HCT116 (cell line): Measurements from ENCODE around the gene ROBO1. TPM values are rescaled to one million over a fixed set of nuclear protein-coding genes. Genes with fewer than 3 reads are reported as not detected.

Source experiments
- ATAC-seq: fragments of 200-7000 bp; cut with Tn5 transposase; 2 replicates; pipeline ENCODE4 v1.9.1; 2020; ENCODE audit warnings: mild to moderate bottlenecking, moderate library complexity
- BruUV-seq: library from RNA; stranded (reverse); fragments of 400-500 nt; replicated peaks from 2 replicates; lab custom pipeline; 2021; lab: Mats Ljungman, UMichigan
- CTCF ChIA-PET: fragments of 300-600 bp; sonication (Branson Sonifier 250); formaldehyde crosslinking; loops from one replicate; lab custom pipeline; 2021; ENCODE audit warnings: antibody characterized with exemption; lab: Charles Lee
- POLR2A ChIA-PET: fragments of 300-600, 350-600 bp; sonication (Branson Sonifier 250); formaldehyde crosslinking; loops from one replicate; lab custom pipeline; 2021; ENCODE audit warnings: antibody characterized with exemption; lab: Charles Lee
- RAD21 ChIA-PET, 2 experiments: fragments of 300-600 bp; sonication (Branson Sonifier 250); formaldehyde crosslinking; loops; one replicate each; lab custom pipeline; 2023; ENCODE audit warnings: low total read pairs in 2 of 2; ENCODE audit not compliant: uncharacterized antibody in 2 of 2, unreplicated experiment in 2 of 2, low non-redundant PET in 1 of 2; lab: Charles Lee
- DNase-seq: peaks from one replicate; pipeline ENCODE4 v3.0.0-alpha.2; 2010; ENCODE audit warnings: low read depth, low spot score
- H2AFZ ChIP-seq: fragments of 200-600 bp; shearing (Covaris generic), sonication (generic); 2 replicates; pipeline ENCODE4 v1.6.1; 2017; ENCODE audit warnings: low read depth, mixed run types, mixed read lengths, antibody characterized with exemption, low read length; ENCODE audit not compliant: poor library complexity, severe bottlenecking
- H3K27ac ChIP-seq: 2 replicates; pipeline ENCODE4 v1.5.1; 2012; ENCODE audit warnings: low read depth, low read length
- H3K27me3 ChIP-seq: fragments of 200-600 bp; sonication (generic); 2 replicates; pipeline ENCODE4 v1.6.1; 2016; ENCODE audit warnings: mixed run types, low read length, mixed read lengths; ENCODE audit not compliant: insufficient read depth
- H3K36me3 ChIP-seq, 2 experiments: fragments of 200-500 bp in 1 of 2; fragments of 200-600 bp in 1 of 2; sonication (Bioruptor generic) in 1 of 2; sonication (generic) in 1 of 2; 2 replicates each; pipeline versions ENCODE4 v1.5.1 to v1.6.1; 2014 to 2016; ENCODE audit warnings: low read length in 2 of 2, inconsistent platforms in 1 of 2, mixed read lengths in 1 of 2, mixed run types in 1 of 2; ENCODE audit not compliant: insufficient read depth in 2 of 2, control insufficient read depth in 1 of 2
- H3K4me1 ChIP-seq, 2 experiments: fragments of 200-600 bp in 1 of 2; sonication (generic) in 1 of 2; 2 replicates each; pipeline versions ENCODE4 v1.5.1 to v1.6.1; 2012 to 2017; ENCODE audit warnings: low read length in 2 of 2, inconsistent platforms in 1 of 2, mild to moderate bottlenecking in 1 of 2, mixed read lengths in 1 of 2, mixed run types in 1 of 2, moderate library complexity in 1 of 2; ENCODE audit not compliant: insufficient read depth in 2 of 2, control insufficient read depth in 1 of 2
- H3K4me2 ChIP-seq: fragments of 200-600 bp; sonication (generic); 2 replicates; pipeline ENCODE4 v1.6.1; 2017; ENCODE audit warnings: mixed run types, low read length, mixed read lengths
- H3K4me3 ChIP-seq, 2 experiments: fragments of 200-600 bp in 1 of 2; sonication (generic) in 1 of 2; replicated peaks in 1 of 2; 2 replicates each; pipeline ENCODE4 v1.5.1; 2011 to 2016; ENCODE audit warnings: low read length in 2 of 2, control low read depth in 1 of 2, low read depth in 1 of 2, mild to moderate bottlenecking in 1 of 2, mixed read lengths in 1 of 2, mixed run types in 1 of 2
- H3K79me2 ChIP-seq: fragments of 200-600 bp; sonication (generic); 2 replicates; pipeline ENCODE4 v1.6.1; 2017; ENCODE audit warnings: mild to moderate bottlenecking, mixed run types, low read length, moderate library complexity, mixed read lengths; ENCODE audit not compliant: insufficient read depth
- H3K9ac ChIP-seq: fragments of 200-600 bp; sonication (generic); 2 replicates; pipeline ENCODE4 v1.6.1; 2016; ENCODE audit warnings: low read length, mixed read lengths
- H3K9me2 ChIP-seq: fragments of 200-600 bp; sonication (generic), shearing (Covaris generic); 2 replicates; pipeline ENCODE4 v1.6.1; 2017; ENCODE audit warnings: mixed run types, mild to moderate bottlenecking, moderate library complexity; ENCODE audit not compliant: insufficient read depth
- H3K9me3 ChIP-seq, 2 experiments: fragments of 200-500 bp in 1 of 2; fragments of 200-600 bp in 1 of 2; sonication (Bioruptor generic) in 1 of 2; sonication (generic) in 1 of 2; 2 replicates each; pipeline ENCODE4 v1.6.1; 2014 to 2017; ENCODE audit warnings: low read length in 2 of 2, mixed read lengths in 2 of 2, inconsistent platforms in 1 of 2, low read depth in 1 of 2, mild to moderate bottlenecking in 1 of 2, mixed run types in 1 of 2, moderate library complexity in 1 of 2; ENCODE audit not compliant: control insufficient read depth in 1 of 2, insufficient read depth in 1 of 2
- H4K20me1 ChIP-seq: fragments of 200-600 bp; sonication (generic), shearing (Covaris generic); 2 replicates; pipeline ENCODE4 v1.6.1; 2017; ENCODE audit warnings: mixed run types, mild to moderate bottlenecking, moderate library complexity; ENCODE audit not compliant: insufficient read depth
- CBX3 ChIP-seq: IDR thresholded peaks from 2 replicates; pipeline ENCODE4 v1.6.1; 2012; ENCODE audit warnings: low read depth
- CEBPB ChIP-seq: IDR thresholded peaks from 2 replicates; pipeline ENCODE4 v1.6.1; 2012; ENCODE audit warnings: low read depth
- CTCF ChIP-seq, 3 experiments: fragments of 200-600 bp in 1 of 3; sonication (generic) in 1 of 3; IDR thresholded peaks in 2 of 3; conservative IDR thresholded peaks in 1 of 3; 2 replicates each; pipeline ENCODE4 v1.5.1; 2012 to 2017; ENCODE audit warnings: low read depth in 2 of 3, low read length in 2 of 3, antibody characterized with exemption in 1 of 3, borderline replicate concordance in 1 of 3, control low read depth in 1 of 3, mild to moderate bottlenecking in 1 of 3, mixed read lengths in 1 of 3, mixed run types in 1 of 3, moderate library complexity in 1 of 3; ENCODE audit not compliant: insufficient read depth in 1 of 3
- ELF1 ChIP-seq: IDR thresholded peaks from 2 replicates; pipeline ENCODE4 v1.6.1; 2012; ENCODE audit warnings: low read depth, borderline replicate concordance
- FOSL1 ChIP-seq: IDR thresholded peaks from 2 replicates; pipeline ENCODE4 v1.6.1; 2012; ENCODE audit warnings: low read depth
- JUND ChIP-seq: IDR thresholded peaks from 2 replicates; pipeline ENCODE4 v1.6.1; 2012
- MAX ChIP-seq: IDR thresholded peaks from 2 replicates; pipeline ENCODE4 v1.6.1; 2012
- RAD21 ChIP-seq: IDR thresholded peaks from 2 replicates; pipeline ENCODE4 v1.6.1; 2012; ENCODE audit warnings: low read depth, mild to moderate bottlenecking
- SP1 ChIP-seq: IDR thresholded peaks from 2 replicates; pipeline ENCODE4 v1.6.1; 2012; ENCODE audit warnings: low read depth
- SRF ChIP-seq: IDR thresholded peaks from 2 replicates; pipeline ENCODE4 v1.6.1; 2012; ENCODE audit warnings: low read depth
- TCF7L2 ChIP-seq: IDR thresholded peaks from 2 replicates; pipeline ENCODE4 v1.7.0; 2011; ENCODE audit warnings: borderline replicate concordance, inconsistent platforms; ENCODE audit not compliant: insufficient read depth, insufficient read length; ENCODE audit errors: extremely low read depth
- YY1 ChIP-seq: IDR thresholded peaks from 2 replicates; pipeline ENCODE4 v1.6.1; 2011; ENCODE audit warnings: low read length, low read depth, moderate library complexity, mild to moderate bottlenecking; ENCODE audit not compliant: insufficient replicate concordance; ENCODE audit errors: extremely low read depth
- ZBTB33 ChIP-seq: IDR thresholded peaks from 2 replicates; pipeline ENCODE4 v1.6.1; 2011; ENCODE audit warnings: mild to moderate bottlenecking, low read length, moderate library complexity; ENCODE audit not compliant: insufficient replicate concordance; ENCODE audit errors: extremely low read depth
- intact Hi-C: fragments of 100-400 bp; cut with micrococcal nuclease; formaldehyde crosslinking; loops from 2 replicates; pipeline ENCODE4 v1.10.0; 2022
- total RNA-seq: library from RNA; stranded (reverse); gene quantifications from one replicate; pipeline ENCODE4 v1.2.1, GENCODE V29; 2021; ENCODE audit not compliant: unreplicated experiment

The ROBO1 gene
- total RNA-seq, 1 experiment from 2014 or later = 0.27 TPM

GRCh38 chr3:79286882-79287281 lies 480.9 kb downstream of the ROBO1 start:
- no TSS peak for BruUV-seq
- CTCF ChIA-PET = no interaction called here

GRCh38 chr3:79285871-79286270 lies 481.9 kb downstream of the ROBO1 start:
- no peak for DNase-seq
- ChIA-PET RAD21 (no interaction called here), POLR2A (no interaction called here), CTCF (no interaction called here)
- Histone ChIP-seq H3K27me3 (no peaks in the 10 kb centered on the region), H3K4me2 (no peak overlapping the region), H2AFZ (no peak overlapping the region), H3K4me1 (no peaks in the 10 kb centered on the region), H3K9ac (no peak overlapping the region), H3K9me2 (no peaks in the 10 kb centered on the region), H3K79me2 (no peaks in the 10 kb centered on the region), H4K20me1 (no peaks in the 10 kb centered on the region), H3K4me3 (no peak overlapping the region), H3K9me3 (peaks cover 3 to 9% of the 10 kb centered on the region in 2 experiments; a peak in 3 of 4 replicates), H3K36me3 (no peaks in the 10 kb centered on the region), H3K27ac (no peak overlapping the region)
- intact Hi-C loops = no loop called here
- BruUV-seq = no TSS peak
- no peak for TF ChIP-seq JUND
- no peak for TF ChIP-seq MAX
- no peak for TF ChIP-seq CBX3
- no peak for TF ChIP-seq RAD21
- TF ChIP-seq ELF1 = no peak
- TF ChIP-seq YY1 = no peak
- no peak for TF ChIP-seq SRF
- no peak for TF ChIP-seq ZBTB33
- no peak for TF ChIP-seq CTCF (IDR thresholded peaks at IDR 0.05 in 2 of 3, conservative IDR thresholded peaks at IDR 0.05 in 1 of 3; ENCODE audit: borderline replicate concordance in 1 of 3, insufficient read depth in 1 of 3, low read depth in 2 of 3, low read length in 2 of 3)
- no peak for TF ChIP-seq FOSL1
- no peak for ATAC-seq

More at GRCh38 chr3:79286882-79287281, 480.9 kb downstream of the ROBO1 start:
- Histone ChIP-seq H3K4me2 (no peak overlapping the region), H3K4me1 (no peaks in the 10 kb centered on the region)
- TF ChIP-seq SP1 (no peak), RAD21 (no peak), CEBPB (no peak), TCF7L2 (no peak)
- TF ChIP-seq, all 23 proteins: peak for 0
- DNase-seq (no peak), ATAC-seq (no peak)
- no peaks in the 10 kb centered on the region for H3K9me2 ChIP-seq
- POLR2A ChIA-PET = no interaction called here
- peaks cover 3 to 12% of the 10 kb centered on the region in 2 experiments; a peak in 3 of 4 replicates for H3K9me3 ChIP-seq
- H3K9ac ChIP-seq = no peak overlapping the region
- no peaks in the 10 kb centered on the region for H3K36me3 ChIP-seq
- no peaks in the 10 kb centered on the region for H4K20me1 ChIP-seq
- H2AFZ ChIP-seq = no peak overlapping the region
- H3K27ac ChIP-seq = no peak overlapping the region
- intact Hi-C loops = no loop called here
- no peaks in the 10 kb centered on the region for H3K27me3 ChIP-seq
- RAD21 ChIA-PET = no interaction called here
- no peaks in the 10 kb centered on the region for H3K79me2 ChIP-seq
- H3K4me3 ChIP-seq = no peak overlapping the region
